Kidney (tissue), 14 donors: ENCODE measurements around the gene TAF1L. TPM values are rescaled to one million over a fixed set of nuclear protein-coding genes. Genes with fewer than 3 reads are reported as not detected.

Experiments used
- DNase-seq, 5 donors: peaks; one replicate each; pipeline ENCODE4 v3.0.0-alpha.2; 2013 to 2020
- FAIRE-seq: peaks from 2 replicates; lab custom pipeline; 2012; peaks lifted over from hg19 to GRCh38; lab: Jason Lieb, UNC
- H3K27ac ChIP-seq, 2 donors: one replicate each; pipeline ENCODE4 v1.7.0; 2013; ENCODE audit warnings: low read depth in 2 of 2, low read length in 2 of 2, inconsistent platforms in 1 of 2
- H3K27me3 ChIP-seq: one replicate; pipeline ENCODE4 v1.7.1; 2013; ENCODE audit warnings: low read length, inconsistent platforms; ENCODE audit not compliant: control insufficient read depth, insufficient read depth
- H3K36me3 ChIP-seq, 3 donors: one replicate each; pipeline versions ENCODE4 v1.7.0 to v1.7.1; 2013; ENCODE audit warnings: low read length in 3 of 3, control low read depth in 1 of 3, inconsistent platforms in 1 of 3; ENCODE audit not compliant: insufficient read depth in 3 of 3, control insufficient read depth in 2 of 3
- H3K4me1 ChIP-seq, 3 donors: one replicate each; pipeline versions ENCODE4 v1.7.0 to v1.7.1; 2013; ENCODE audit warnings: low read length in 3 of 3, inconsistent platforms in 1 of 3, low read depth in 1 of 3; ENCODE audit not compliant: control insufficient read depth in 2 of 3, insufficient read depth in 2 of 3
- H3K4me3 ChIP-seq, 3 donors: one replicate each; pipeline versions ENCODE4 v1.7.0 to v1.8.1; 2013; ENCODE audit warnings: low read length in 3 of 3, control low read depth in 1 of 3, inconsistent platforms in 1 of 3
- H3K9ac ChIP-seq, 3 donors: one replicate each; pipeline versions ENCODE4 v1.7.0 to v1.7.1; 2013; ENCODE audit warnings: low read length in 3 of 3, control low read depth in 1 of 3, inconsistent platforms in 1 of 3
- H3K9me3 ChIP-seq, 3 donors: one replicate each; pipeline versions ENCODE4 v1.7.0 to v1.7.1; 2013; ENCODE audit warnings: low read length in 3 of 3, control low read depth in 1 of 3, inconsistent platforms in 1 of 3; ENCODE audit not compliant: control insufficient read depth in 2 of 3, insufficient read depth in 1 of 3
- CTCF ChIP-seq: IDR thresholded peaks from 3 replicates; pipeline ENCODE4 v1.5.1; 2012; ENCODE audit warnings: mild to moderate bottlenecking, moderate library complexity, borderline replicate concordance; ENCODE audit not compliant: insufficient read depth; ENCODE audit errors: extremely low read depth
- intact Hi-C: fragments of 100-400 bp; cut with DNase I; formaldehyde crosslinking; loops from one replicate; pipeline ENCODE4 v1.11.1; 2022
- polyA plus RNA-seq: library from polyadenylated mRNA; stranded (reverse); fragments of 350-450 nt; fragmentation: Illumina TruSeq; extraction: RNeasy Lipid Tissue Mini Kit (QIAGEN cat#74804); gene quantifications from one replicate; pipeline ENCODE4 v1.2.3, GENCODE V29; 2014; ENCODE audit warnings: low read depth, low replicate concordance; ENCODE audit not compliant: insufficient read depth
- total RNA-seq: library from RNA; stranded (reverse); fragmentation: NEBNext Ultra II Directional; extraction: Animal tissue kit (Norgen Biotek cat#: 25700); gene quantifications from one replicate; pipeline ENCODE4 v1.2.1, GENCODE V29; 2021
- donor health status: control.
- donor health status: control.
- donor health status: control.
- donor health status: control.
- donor health status: control.
- donor health status: DM: yes; HTN: yes; CAD: no.
- donor health status: Normal renal cell carcinoma (clear cell type).

TAF1L gene
- total and polyA plus RNA-seq, 2 donors from 2014 or later: not detected

GRCh38 chr9:32627394-32627954, 8.0 kb downstream of the TAF1L start:
- intact Hi-C loops: no loop called here
- no peaks in the 10 kb centered on the region for H3K9me3 ChIP-seq
- no peak overlapping the region for H3K9ac ChIP-seq
- H3K27ac ChIP-seq: no peak overlapping the region
- no peak overlapping the region for H3K4me3 ChIP-seq
- FAIRE-seq (no peak), DNase-seq (no peak)
- no peaks in the 10 kb centered on the region for H3K36me3 ChIP-seq
- TF ChIP-seq CTCF: no peak
- no peaks in the 10 kb centered on the region for H3K27me3 ChIP-seq
- H3K4me1 ChIP-seq: no peaks in the 10 kb centered on the region

- Histone ChIP-seq H3K36me3 (no peaks in the 10 kb centered on the region), H3K27me3 (no peaks in the 10 kb centered on the region), H3K9me3 (no peaks in the 10 kb centered on the region), H3K9ac (no peak overlapping the region), H3K4me1 (no peaks in the 10 kb centered on the region), H3K27ac (no peak overlapping the region), H3K4me3 (no peak overlapping the region)
- no peak for DNase-seq
- intact Hi-C loops: no loop called here
- TF ChIP-seq CTCF: no peak
- no peak for FAIRE-seq
Measured at GRCh38 chr9:32625320-32625719, 10.1 kb downstream of the TAF1L start.

- no peaks in the 10 kb centered on the region for H3K27me3 ChIP-seq
- no peak for TF ChIP-seq CTCF
- no peaks in the 10 kb centered on the region for H3K36me3 ChIP-seq
- H3K4me1 ChIP-seq: no peaks in the 10 kb centered on the region
- no peak for FAIRE-seq
- no peak for DNase-seq
- intact Hi-C loops: no loop called here
- no peak overlapping the region for H3K27ac ChIP-seq
- H3K9me3 ChIP-seq: no peaks in the 10 kb centered on the region
- no peak overlapping the region for H3K9ac ChIP-seq
- H3K4me3 ChIP-seq: no peak overlapping the region
Measured at GRCh38 chr9:32622948-32623347, 12.5 kb downstream of the TAF1L start.

- no peaks in the 10 kb centered on the region for H3K4me1 ChIP-seq
- H3K27me3 ChIP-seq: no peaks in the 10 kb centered on the region
- no peak for TF ChIP-seq CTCF
- no peak overlapping the region for H3K4me3 ChIP-seq
- H3K9me3 ChIP-seq: no peaks in the 10 kb centered on the region
- H3K36me3 ChIP-seq: no peaks in the 10 kb centered on the region
- DNase-seq: no peak
- no peak overlapping the region for H3K27ac ChIP-seq
- no peak for FAIRE-seq
- no peak overlapping the region for H3K9ac ChIP-seq
- intact Hi-C loops: no loop called here
Measured at GRCh38 chr9:32618261-32618660, 17.2 kb downstream of the TAF1L start.
